Esophagus squamous epithelium (tissue), 5 donors: ENCODE results near the gene CCNYL1. TPM values are rescaled to one million over a fixed set of nuclear protein-coding genes. Genes with fewer than 3 reads are reported as not detected.
"Not testable (repeated sequence)": the region's sequence is repeated elsewhere in the genome, so short reads cannot be mapped to it uniquely, and the experiment has no call there.

ENCODE experiments used
- DNase-seq: peaks from one replicate; lab custom pipeline; 2025; lab: John Stamatoyannopoulos, UW
- H3K27ac ChIP-seq, 4 donors: fragments of 200-600 bp; sonication (generic); one replicate each; pipeline ENCODE4 v1.5.1; 2016 to 2019; ENCODE audit warnings: mild to moderate bottlenecking in 1 of 4
- H3K27me3 ChIP-seq, 4 donors: fragments of 200-600 bp; sonication (generic); 1 replicate in 3 of 4; 2 replicates in 1 of 4; pipeline versions ENCODE4 v1.5.1 to v1.6.0; 2017 to 2021; ENCODE audit warnings: antibody characterized with exemption in 1 of 4
- H3K36me3 ChIP-seq, 3 donors: fragments of 200-600 bp; sonication (generic); one replicate each; pipeline ENCODE4 v1.5.1; 2016 to 2019
- H3K4me1 ChIP-seq, 3 donors: fragments of 200-600 bp; sonication (generic); one replicate each; pipeline ENCODE4 v1.5.1; 2017 to 2019
- H3K4me3 ChIP-seq, 4 donors: fragments of 200-600 bp; sonication (generic); 1 replicate in 3 of 4; 2 replicates in 1 of 4; pipeline ENCODE4 v1.5.1; 2016 to 2019; ENCODE audit warnings: mild to moderate bottlenecking in 2 of 4, moderate library complexity in 1 of 4
- H3K9me3 ChIP-seq, 3 donors: fragments of 200-600 bp; sonication (generic); one replicate each; pipeline ENCODE4 v1.5.1; 2016 to 2019
- POLR2A ChIP-seq, 4 donors: fragments of 450-650 bp; IDR thresholded peaks; one replicate each; pipeline ENCODE4 v1.6.1; 2017; ENCODE audit warnings: antibody characterized with exemption in 4 of 4, mild to moderate bottlenecking in 4 of 4, moderate library complexity in 3 of 4
- WGBS, 2 donors: methylation state at CpG; one replicate each; pipeline ENCODE4 v1.1.5; 2018; 5-methylcytosine and 5-hydroxymethylcytosine counted together
- intact Hi-C: fragments of 100-400 bp; cut with DNase I; formaldehyde crosslinking; loops from one replicate; pipeline ENCODE4 v1.15.0; 2022
- total RNA-seq, 4 donors: library from RNA; depleted of rRNA; stranded (reverse); fragments of >200 nt; gene quantifications; one replicate each; pipeline ENCODE4 v1.1.0, GENCODE V29; 2016
- TF ChIP-seq, protein P1 (sequence below), 6 experiments: fragments of 450-650 bp in 4 of 6; fragments of 200-600 bp in 2 of 6; sonication (generic) in 2 of 6; IDR thresholded peaks; one replicate each; pipeline ENCODE4 v1.5.1; 2016 to 2019; ENCODE audit warnings: antibody characterized with exemption in 6 of 6, mild to moderate bottlenecking in 4 of 6, moderate library complexity in 4 of 6
- donor health status: DM: yes; HTN: yes; CAD: no.

CCNYL1 gene
- total RNA-seq, 4 donors from 2014 or later, result 12.6 to 24.8 (median 15.4) TPM

DNA sequence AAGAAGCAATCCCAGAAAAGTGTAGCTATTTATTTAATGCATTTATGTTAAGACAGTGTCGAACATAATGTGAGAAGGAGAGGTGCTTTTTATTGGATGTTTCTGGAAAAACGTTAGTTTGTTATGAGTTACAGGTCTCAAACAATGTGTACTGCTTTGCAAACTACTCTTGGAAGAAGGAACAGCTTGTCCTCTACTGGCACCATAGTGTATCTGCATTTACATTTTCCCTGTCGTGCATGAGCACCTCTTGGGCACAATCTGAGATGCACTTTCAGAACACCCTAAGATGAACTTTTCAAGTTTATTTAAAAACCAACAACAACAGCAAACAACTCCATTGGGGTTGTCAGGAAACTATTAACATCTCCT, 22.8 kb downstream of the CCNYL1 start:
- Histone ChIP-seq H3K4me1 (no peaks in the 10 kb centered on the region), H3K36me3 (peaks cover 0 to 45% (median 0%) of the 10 kb centered on the region in 3 donors), H3K27ac (no peak overlapping the region), H3K27me3 (no peaks in the 10 kb centered on the region), H3K4me3 (no peak overlapping the region), H3K9me3 (no peaks in the 10 kb centered on the region)
- WGBS, 2 donors, result 31 to 43% methylated on average over 3 of the region's 3 CpGs
- intact Hi-C loops, result no loop called here
- DNase-seq, result no peak
- TF ChIP-seq POLR2A (IDR thresholded peaks at IDR 0.05), result no peak
- TF ChIP-seq, protein P1, sequence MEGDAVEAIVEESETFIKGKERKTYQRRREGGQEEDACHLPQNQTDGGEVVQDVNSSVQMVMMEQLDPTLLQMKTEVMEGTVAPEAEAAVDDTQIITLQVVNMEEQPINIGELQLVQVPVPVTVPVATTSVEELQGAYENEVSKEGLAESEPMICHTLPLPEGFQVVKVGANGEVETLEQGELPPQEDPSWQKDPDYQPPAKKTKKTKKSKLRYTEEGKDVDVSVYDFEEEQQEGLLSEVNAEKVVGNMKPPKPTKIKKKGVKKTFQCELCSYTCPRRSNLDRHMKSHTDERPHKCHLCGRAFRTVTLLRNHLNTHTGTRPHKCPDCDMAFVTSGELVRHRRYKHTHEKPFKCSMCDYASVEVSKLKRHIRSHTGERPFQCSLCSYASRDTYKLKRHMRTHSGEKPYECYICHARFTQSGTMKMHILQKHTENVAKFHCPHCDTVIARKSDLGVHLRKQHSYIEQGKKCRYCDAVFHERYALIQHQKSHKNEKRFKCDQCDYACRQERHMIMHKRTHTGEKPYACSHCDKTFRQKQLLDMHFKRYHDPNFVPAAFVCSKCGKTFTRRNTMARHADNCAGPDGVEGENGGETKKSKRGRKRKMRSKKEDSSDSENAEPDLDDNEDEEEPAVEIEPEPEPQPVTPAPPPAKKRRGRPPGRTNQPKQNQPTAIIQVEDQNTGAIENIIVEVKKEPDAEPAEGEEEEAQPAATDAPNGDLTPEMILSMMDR (IDR thresholded peaks at IDR 0.05), result peak in 4 of 6 experiments; percentile 30 to 57 (median 35)

DNA sequence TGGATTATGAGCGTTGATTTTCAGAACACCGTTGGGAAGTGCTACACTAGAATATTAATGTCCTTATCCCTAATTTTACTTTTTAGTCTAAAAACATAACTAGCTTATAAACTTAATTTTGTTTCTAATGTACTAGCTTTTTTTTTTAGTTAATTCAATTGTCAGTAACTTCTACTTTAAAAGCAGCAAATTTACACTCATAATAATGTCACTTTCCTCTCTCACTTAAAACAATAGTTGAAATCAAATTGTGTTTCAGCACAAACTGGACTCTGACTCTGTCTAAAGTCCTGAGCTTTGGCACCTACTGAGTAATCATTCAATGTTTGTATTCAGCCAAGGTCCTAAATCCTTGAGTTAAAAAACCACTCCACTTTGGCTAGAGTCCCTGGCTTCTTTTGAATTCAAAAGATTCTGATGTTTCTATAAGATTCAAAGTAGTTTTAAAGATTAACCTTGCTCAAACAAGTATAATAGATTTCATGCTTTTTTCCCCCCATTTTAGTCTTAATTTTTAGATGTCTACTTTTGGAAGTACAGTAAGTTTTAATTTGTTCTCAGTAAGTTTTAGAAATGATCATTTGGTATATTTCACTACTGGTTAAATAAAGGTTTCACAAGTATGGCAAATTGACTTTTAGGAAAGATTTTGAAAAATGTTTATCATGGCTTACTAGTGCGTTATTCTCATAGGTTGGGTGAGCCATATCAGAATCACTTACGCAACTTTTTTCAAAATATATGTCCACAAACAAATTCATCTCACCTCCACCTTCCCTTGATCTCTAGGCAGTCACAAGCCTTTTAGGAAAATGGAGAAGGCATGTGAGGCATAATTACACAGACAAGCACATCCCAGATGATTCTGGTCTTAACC, 23.4 kb downstream of the CCNYL1 start:
- TF ChIP-seq POLR2A (IDR thresholded peaks at IDR 0.05), result no peak
- TF ChIP-seq, protein P1 (IDR thresholded peaks at IDR 0.05), result no peak
- DNase-seq, result no peak
- Histone ChIP-seq H3K9me3 (no peaks in the 10 kb centered on the region), H3K27me3 (no peaks in the 10 kb centered on the region), H3K4me1 (no peaks in the 10 kb centered on the region), H3K4me3 (no peak overlapping the region), H3K27ac (no peak overlapping the region), H3K36me3 (peaks cover 0 to 45% (median 0%) of the 10 kb centered on the region in 3 donors)
- 88 to 96% methylated on average over 4 of the region's 4 CpGs for WGBS, 2 donors
- intact Hi-C loops, result no loop called here

DNA sequence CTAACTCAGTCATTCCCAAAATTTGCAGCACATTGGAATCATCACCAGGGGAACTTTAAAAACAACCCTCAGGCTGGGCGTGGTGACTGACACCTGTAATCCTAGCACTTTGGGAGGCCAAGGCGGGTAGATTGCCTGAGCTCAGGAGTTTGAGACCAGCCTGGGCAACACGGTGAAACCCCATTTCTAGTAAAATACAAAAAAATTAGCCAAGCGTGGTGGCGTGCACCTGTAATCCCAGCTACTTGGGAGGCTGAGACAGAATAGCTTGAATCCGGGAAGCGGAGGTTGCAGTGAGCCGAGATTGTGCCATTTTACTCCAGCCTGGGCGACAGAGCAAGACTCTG, 24.0 kb downstream of the CCNYL1 start:
- peaks cover 0 to 45% (median 0%) of the 10 kb centered on the region in 3 donors for H3K36me3 ChIP-seq
- H3K4me1 ChIP-seq, H3K4me3 ChIP-seq, H3K27ac ChIP-seq, intact Hi-C loops, H3K27me3 ChIP-seq, H3K9me3 ChIP-seq, DNase-seq: not testable (repeated sequence)
- WGBS, 2 donors, result 92 to 94% methylated on average over 7 to 9 of the region's 9 CpGs

DNA sequence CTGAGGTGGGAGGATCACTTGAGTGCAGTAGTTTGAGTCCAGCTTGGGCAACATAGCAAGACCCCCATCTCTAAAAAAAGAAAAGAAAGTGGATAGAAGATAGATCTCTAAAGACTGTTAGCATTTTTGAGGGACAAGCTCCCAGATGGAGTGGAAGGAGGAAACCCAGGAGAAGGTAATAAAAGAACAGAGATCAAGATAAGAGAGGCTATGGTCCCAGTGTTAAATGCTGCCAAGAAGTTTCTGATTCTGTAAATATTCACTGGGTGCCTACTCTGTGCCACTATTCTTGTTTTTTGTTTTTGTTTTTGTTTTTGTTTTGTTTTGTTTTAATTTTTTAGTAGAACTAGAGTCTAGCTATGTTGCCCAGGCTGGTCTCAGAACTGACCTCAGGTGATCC, 32.1 kb downstream of the CCNYL1 start:
- H3K9me3 ChIP-seq, result no peaks in the 10 kb centered on the region
- no peaks in the 10 kb centered on the region for H3K4me1 ChIP-seq
- H3K4me3 ChIP-seq, result no peak overlapping the region
- no peak for TF ChIP-seq POLR2A (IDR thresholded peaks at IDR 0.05)
- TF ChIP-seq, protein P1 (IDR thresholded peaks at IDR 0.05), result no peak
- H3K36me3 ChIP-seq, result peaks cover 0 to 76% (median 0%) of the 10 kb centered on the region in 3 donors
- no peaks in the 10 kb centered on the region for H3K27me3 ChIP-seq
- H3K27ac ChIP-seq, result no peak overlapping the region
- intact Hi-C loops, result loop anchor here (10.0 kb wide), 2 partner anchors 231 to 331 kb away; no protein-coding TSS in a partner anchor
- DNase-seq, result no peak

DNA sequence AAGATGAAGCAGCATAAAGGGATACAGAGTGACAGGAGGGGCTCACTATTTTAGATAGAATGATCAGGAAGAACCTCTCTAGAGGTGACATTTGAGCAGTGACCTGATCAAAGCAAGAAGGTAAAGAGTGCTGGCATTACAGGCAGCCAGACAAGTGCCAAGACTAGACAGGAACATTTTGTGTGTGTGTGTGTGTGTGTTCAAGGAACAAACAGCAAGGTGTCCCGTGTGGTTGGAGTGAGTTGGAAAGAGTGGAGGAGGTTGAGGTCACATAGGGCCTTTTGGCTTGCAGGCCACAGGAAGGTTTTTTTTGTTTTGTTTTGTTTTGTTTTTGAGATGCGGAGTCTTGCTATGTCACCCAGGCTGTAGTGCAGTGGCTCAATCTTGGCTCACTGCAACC, 32.6 kb downstream of the CCNYL1 start:
- no peak overlapping the region for H3K4me3 ChIP-seq
- 78 to 84% methylated on average over 2 of the region's 2 CpGs for WGBS, 2 donors
- no peak for DNase-seq
- TF ChIP-seq, protein P1 (IDR thresholded peaks at IDR 0.05), result no peak
- TF ChIP-seq POLR2A (IDR thresholded peaks at IDR 0.05), result no peak
- peaks cover 0 to 73% (median 0%) of the 10 kb centered on the region in 3 donors for H3K36me3 ChIP-seq
- no peaks in the 10 kb centered on the region for H3K9me3 ChIP-seq
- H3K27ac ChIP-seq, result no peak overlapping the region
- no peaks in the 10 kb centered on the region for H3K4me1 ChIP-seq
- intact Hi-C loops, result loop anchor here (10.0 kb wide), 2 partner anchors 231 to 331 kb away; no protein-coding TSS in a partner anchor
- no peaks in the 10 kb centered on the region for H3K27me3 ChIP-seq
